GM19351 (cell line): Measurements from ENCODE around the gene ELMO1.

Experiments
- ATAC-seq: cut with Tn5 transposase; IDR thresholded peaks from one replicate; pipeline ENCODE4 v1.9.1; 2021; ENCODE audit warnings: mild to moderate bottlenecking, moderate library complexity; ENCODE audit not compliant: unreplicated experiment

Gene ELMO1

GRCh38 chr7:37475646-37476045 lies 27.0 kb upstream of the ELMO1 start:
- no peak for ATAC-seq

GRCh38 chr7:37471619-37472018 lies 23.0 kb upstream of the ELMO1 start:
- no peak for ATAC-seq

DNA sequence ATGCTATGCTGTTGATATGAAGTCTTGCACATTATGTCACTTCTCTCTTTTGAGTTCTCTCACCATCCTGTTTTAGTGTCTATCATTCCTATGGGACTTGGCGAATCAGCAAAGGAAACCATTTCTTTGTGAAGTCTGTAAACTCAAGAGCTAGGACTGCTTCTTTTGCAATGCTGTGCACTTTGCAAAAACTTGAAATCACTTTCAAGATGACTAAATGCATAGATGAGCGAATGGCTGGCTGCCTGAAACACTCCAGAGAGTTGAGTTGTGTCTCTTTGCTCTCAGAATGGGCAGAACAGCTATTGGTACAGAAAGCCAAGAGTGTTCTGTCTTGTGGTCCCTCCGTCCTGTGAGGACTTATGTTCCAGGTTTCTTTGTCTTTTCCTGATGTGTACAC lies 18.3 kb upstream of the ELMO1 start:
- peak; percentile 91 for ATAC-seq

DNA sequence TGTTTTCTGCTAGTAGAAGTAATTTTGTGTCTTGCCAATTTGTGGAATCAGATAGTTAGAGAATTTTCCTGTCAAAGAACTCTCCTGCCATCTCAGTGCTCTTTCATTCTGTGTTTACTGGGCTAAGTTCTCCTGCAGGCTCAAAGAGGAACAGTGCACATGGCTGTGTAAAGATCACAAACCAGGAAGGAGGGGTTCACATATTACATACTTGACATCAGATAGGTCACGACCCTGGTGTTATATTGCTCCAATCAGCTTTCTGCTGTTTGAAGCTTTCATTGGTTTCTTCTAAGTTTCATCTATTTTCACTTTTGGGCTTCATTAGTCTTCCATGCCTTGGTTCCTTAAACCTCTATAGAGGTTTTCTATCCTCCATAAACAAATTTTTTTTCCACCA lies 13.5 kb upstream of the ELMO1 start:
- no peak for ATAC-seq

- ATAC-seq, result no peak
These were observed 6.4 kb upstream of the ELMO1 start for GRCh38 chr7:37455081-37455480.

DNA sequence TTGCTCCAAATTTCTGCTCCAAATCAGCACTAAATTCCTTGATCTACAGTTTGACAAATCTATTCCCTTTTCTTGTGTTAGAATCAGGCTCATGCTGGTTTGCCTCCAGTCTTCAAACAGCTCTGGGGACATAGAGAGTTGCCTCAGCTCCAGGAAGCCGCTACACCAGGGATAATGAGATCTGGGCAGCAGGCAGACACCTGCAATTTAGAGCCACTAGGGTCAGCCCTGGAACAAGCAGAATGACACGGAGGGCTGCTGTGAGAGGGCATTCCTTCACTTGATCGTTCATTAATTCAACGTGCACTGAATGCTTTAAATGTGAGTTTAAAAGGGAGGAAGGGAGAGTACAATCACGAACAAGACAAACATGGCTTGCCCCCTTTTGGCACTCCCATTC lies 3.7 kb upstream of the ELMO1 start:
- ATAC-seq, result no peak

- no peak for ATAC-seq
These were observed 1.4 kb upstream of the ELMO1 start for GRCh38 chr7:37450035-37450434.

GRCh38 chr7:37449621-37450020 lies 957 bp upstream of the ELMO1 start:
- no peak for ATAC-seq

GRCh38 chr7:37448011-37448635 lies 541 bp downstream of the ELMO1 start:
- ATAC-seq, result peak; percentile 23

DNA sequence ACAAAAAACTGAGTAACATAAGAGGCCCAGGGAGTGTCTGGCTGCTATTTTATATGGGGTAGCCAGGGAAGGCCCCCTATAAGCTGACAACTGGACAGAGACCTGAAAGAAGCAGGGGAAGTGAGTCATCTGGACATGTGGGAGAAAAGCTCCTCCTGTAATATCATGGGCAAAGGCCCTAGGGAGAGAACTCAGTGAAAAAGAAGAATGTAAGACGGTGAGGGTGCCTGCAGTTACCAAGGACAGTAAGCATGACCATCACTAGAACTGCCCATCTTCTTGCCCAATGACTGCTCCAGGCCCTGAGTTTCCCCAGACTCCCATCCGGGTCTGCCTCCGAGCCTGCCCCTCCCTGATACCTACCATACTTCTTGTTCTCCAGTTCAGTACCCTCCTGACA lies 2.3 kb downstream of the ELMO1 start:
- ATAC-seq, result no peak

- no peak for ATAC-seq
These were observed 2.9 kb downstream of the ELMO1 start for GRCh38 chr7:37445790-37446189.

- ATAC-seq, result no peak
These were observed 3.5 kb downstream of the ELMO1 start for GRCh38 chr7:37445064-37445723.

- no peak for ATAC-seq
These were observed 5.0 kb downstream of the ELMO1 start for GRCh38 chr7:37443627-37444026.

DNA sequence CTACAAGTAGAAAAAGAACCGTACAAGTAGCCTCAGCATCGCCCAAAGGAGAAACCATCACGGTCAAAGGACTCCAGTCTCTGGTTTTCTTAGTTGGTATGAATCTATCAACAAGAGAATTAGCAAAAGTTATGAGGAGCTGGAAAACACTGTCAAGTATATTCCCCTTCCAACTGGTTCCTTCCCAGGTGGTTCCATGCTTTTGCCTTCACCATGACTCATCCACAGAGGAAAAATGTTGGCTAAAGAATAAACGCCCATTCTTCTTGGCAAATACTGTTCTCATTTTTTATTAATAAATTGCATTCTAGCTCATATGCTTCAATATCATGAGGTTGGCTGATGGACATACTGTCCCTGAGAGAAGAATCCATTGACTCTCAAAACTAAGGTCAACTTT lies 6.4 kb downstream of the ELMO1 start:
- ATAC-seq, result no peak

DNA sequence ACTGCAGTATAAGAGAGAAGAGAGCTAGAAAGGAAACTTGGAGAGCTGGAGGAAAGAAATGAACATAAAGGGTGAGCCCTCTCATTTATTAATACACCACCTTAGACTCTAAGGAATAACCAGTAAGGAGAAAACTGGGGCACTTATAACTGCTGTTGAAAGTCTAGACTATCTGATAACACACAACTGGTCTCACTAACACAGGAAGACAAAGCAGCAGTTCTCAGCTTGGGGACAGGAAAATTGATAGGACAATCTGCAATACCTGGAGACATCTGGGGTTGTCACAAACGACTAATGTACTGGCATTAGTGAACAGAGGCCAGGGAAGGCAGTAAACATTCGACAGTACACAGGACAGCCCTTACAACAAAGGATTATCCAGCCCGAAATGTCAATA lies 6.8 kb downstream of the ELMO1 start:
- ATAC-seq, result no peak

DNA sequence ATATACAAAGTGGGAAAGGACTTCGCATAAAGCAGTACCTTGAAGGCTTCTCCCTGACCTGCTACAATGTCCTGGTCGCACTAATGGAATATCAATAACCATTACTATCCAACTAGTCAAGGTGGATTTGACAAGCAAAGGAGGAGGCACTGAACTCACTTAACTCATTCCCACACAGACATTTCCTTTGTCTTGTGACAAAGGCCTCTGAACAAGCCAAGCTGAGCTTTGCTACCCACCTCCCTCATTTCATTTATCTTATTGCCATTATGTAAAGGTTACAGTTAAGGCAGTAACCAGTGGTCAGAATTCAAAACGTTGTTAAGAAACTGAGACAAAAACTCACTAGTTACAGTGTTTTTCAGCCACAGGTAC lies 7.3 kb downstream of the ELMO1 start:
- ATAC-seq, result no peak

DNA sequence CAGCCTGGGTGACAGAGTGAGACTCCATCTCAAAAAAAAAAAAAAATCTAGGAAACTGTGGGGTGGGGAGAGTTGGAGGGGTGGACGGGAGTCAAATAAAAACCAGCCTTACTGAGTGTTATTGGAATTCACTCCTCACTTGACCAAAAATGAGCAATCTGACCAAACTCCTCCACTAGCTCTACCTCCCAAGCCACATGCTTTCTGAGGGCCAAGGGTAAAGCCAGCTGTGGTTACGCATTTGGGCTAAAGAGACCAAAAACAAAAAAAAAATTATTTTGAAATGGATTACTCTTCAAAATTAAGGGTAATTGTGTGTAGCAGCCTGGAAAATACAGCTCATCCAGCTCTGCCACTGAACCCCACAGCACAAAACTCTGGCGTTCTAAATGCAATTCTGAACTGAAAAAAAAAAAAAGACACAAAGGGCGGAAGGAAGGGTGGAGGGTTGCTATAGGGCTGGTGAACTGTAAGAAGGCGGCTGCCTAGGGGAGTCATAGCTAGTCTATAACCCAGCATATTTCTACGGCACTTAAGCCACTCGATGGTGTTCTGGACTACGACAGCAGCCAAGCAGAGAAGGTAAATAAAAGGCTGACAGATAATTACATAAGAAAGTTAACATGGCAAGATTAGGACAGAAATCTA lies 7.8 kb downstream of the ELMO1 start:
- ATAC-seq, result no peak

DNA sequence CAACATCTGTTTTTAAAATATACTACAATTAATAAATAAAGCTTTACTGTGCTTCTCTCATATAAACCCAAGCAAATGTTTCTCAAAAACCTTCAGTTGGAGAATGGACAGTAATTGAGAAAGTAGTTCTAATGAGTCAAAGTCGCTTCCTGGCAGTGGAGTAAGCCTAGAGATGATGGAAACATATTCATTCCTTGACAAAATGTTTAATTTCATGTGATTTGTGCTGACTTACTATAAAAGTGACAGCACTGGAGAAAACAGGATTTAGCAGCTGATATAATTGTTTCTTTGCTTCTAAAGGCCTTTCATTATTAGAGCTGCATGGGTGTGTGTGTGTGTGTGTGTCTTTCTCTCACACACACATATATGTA lies 9.0 kb downstream of the ELMO1 start:
- ATAC-seq, result no peak

DNA sequence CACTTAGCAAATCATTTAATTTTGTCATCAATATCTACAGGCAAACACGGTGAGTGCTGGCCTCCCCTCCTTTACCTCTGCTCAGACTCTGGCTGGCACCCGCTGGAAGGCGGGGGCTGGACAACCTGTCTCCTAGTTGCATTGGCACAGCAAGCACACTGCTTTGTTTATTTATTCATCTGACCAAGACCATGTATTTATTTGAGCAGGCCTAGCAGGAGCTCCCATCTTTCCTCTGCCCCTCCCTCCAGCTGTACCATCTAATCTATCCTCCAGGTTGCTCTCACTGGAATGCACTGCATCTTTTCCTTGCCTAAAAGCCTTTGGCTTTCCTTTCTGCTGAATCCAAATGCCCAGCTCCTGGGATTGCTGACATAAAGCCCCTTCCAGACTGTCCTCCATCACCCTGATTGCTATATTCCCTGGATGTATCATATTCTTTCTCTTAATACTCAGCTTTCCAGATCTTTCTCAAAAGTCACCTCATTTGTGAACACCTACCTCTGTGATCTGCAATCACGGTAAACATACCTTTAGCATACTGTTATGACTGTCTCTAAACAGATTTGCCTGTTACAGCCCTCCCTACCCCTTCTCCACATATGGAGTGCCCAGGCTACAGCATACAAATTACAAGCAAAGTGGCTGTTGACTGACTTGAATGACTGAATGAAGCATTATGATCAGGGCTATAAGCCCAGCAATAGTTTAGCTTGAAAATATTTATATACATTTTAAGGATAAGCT lies 9.6 kb downstream of the ELMO1 start:
- ATAC-seq, result no peak

GRCh38 chr7:37435156-37435855 lies 13.4 kb downstream of the ELMO1 start:
- no peak for ATAC-seq

DNA sequence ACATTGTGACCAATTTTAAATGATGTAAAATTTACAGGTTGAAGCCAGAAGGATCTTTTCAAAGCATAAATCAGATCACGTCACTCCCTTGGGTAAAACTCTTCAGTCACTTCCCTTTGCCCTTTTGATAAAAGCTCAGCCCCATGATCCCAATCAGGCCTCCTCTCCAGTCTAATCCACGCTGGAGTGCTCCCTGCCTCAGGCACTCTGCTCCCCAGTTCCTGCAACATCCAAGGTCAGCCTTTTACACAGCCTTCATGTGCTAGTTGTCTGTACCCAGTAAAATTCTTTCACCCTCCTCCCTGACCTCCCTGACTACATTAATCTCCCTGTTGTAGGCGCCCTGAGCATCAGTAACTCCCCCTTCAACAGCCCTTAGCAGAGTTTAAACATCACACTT lies 14.1 kb downstream of the ELMO1 start:
- ATAC-seq, result no peak
